ENCODE data around the gene PTGIR.

Gene PTGIR

GRCh38 chr19:46624958-46625661 lies at the start of gene PTGIR:
TSS of gene PTGIR (minus strand) at chr19:46625089. CDS start at chr19:46624225, 864 bp downstream.
- no peak for DNase-seq

- no peak for DNase-seq
Measured at GRCh38 chr19:46670813-46671212, 45.9 kb upstream of the PTGIR start.

- DNase-seq, result no peak
Measured at GRCh38 chr19:46668662-46669061, 43.8 kb upstream of the PTGIR start.

GRCh38 chr19:46665072-46665471 lies 40.2 kb upstream of the PTGIR start:
- no peak for DNase-seq

GRCh38 chr19:46661735-46662592 lies 37.1 kb upstream of the PTGIR start:
- DNase-seq, result peak; percentile 95

GRCh38 chr19:46661020-46661731 lies 36.3 kb upstream of the PTGIR start, which contains the start of gene DACT3:
TSS of gene DACT3 (minus strand) at chr19:46661182. CDS start at chr19:46661064, 118 bp downstream.
- DNase-seq, result peak; percentile 100

GRCh38 chr19:46660551-46661019 lies 35.7 kb upstream of the PTGIR start:
- DNase-seq, result no peak

- no peak for DNase-seq
Measured at GRCh38 chr19:46660008-46660517, 35.2 kb upstream of the PTGIR start.

GRCh38 chr19:46659151-46660007 lies 34.5 kb upstream of the PTGIR start:
- DNase-seq, result no peak

GRCh38 chr19:46656541-46656940 lies 31.7 kb upstream of the PTGIR start:
- no peak for DNase-seq

GRCh38 chr19:46654621-46655152 lies 29.8 kb upstream of the PTGIR start:
- DNase-seq, result no peak

- DNase-seq, result no peak
Measured at GRCh38 chr19:46650445-46650844, 25.6 kb upstream of the PTGIR start.

- DNase-seq, result no peak
Measured at GRCh38 chr19:46648961-46649960, 24.4 kb upstream of the PTGIR start.

- no peak for DNase-seq
Measured at GRCh38 chr19:46648060-46648960, 23.4 kb upstream of the PTGIR start.

- DNase-seq, result no peak
Measured at GRCh38 chr19:46646402-46646801, 21.5 kb upstream of the PTGIR start.

GRCh38 chr19:46644720-46645119 lies 19.8 kb upstream of the PTGIR start:
- DNase-seq, result no peak

- no peak for DNase-seq
Measured at GRCh38 chr19:46640656-46641055, 15.8 kb upstream of the PTGIR start.

- DNase-seq, result no peak
Measured at GRCh38 chr19:46639358-46640182, 14.7 kb upstream of the PTGIR start.
